K562 (cell line): ENCODE data around the gene REG3G. TPM values are rescaled to one million over a fixed set of nuclear protein-coding genes. Genes with fewer than 3 reads are reported as not detected.
A peak's percentile ranks its signal among the peaks of the same experiment; 100 is the strongest.

ENCODE experiments used
- ATAC-seq: fragments of 200-7000 bp; cut with Tn5 transposase; 3 replicates; pipeline ENCODE4 v1.9.1; 2020; ENCODE audit warnings: moderate library complexity
- BruUV-seq: library from RNA; stranded (reverse); fragments of 400-500 nt; replicated peaks from 2 replicates; lab custom pipeline; 2021; lab: Mats Ljungman, UMichigan
- CTCF ChIA-PET: fragments of 300-600 bp; formaldehyde crosslinking; extraction: SDS; loops from one replicate; lab custom pipeline; 2021; ENCODE audit warnings: low intra/inter-chr PET ratio; lab: Yijun Ruan, JAX
- POLR2A ChIA-PET: fragments of 300-600, 350-650 bp; sonication (Branson Sonifier 250); formaldehyde crosslinking; extraction: SDS; loops from one replicate; lab custom pipeline; 2021; ENCODE audit warnings: antibody characterized with exemption, inconsistent platforms; lab: Yijun Ruan, JAX
- DNase-seq, 4 experiments: peaks; one replicate each; pipeline versions ENCODE4 v3.0.0 to v3.0.0-alpha.2; 2011 to 2018; ENCODE audit warnings: low spot score in 3 of 4, mixed read lengths in 3 of 4; ENCODE audit errors: extremely low read depth in 1 of 4
- FAIRE-seq: peaks from 2 replicates; lab custom pipeline; 2011; peaks lifted over from hg19 to GRCh38; lab: Jason Lieb, UNC
- H2AFZ ChIP-seq: 2 replicates; pipeline ENCODE4 v1.6.0; 2011; ENCODE audit warnings: low read depth, low read length, control low read depth, inconsistent platforms
- H3K27ac ChIP-seq: fragments of 200-600 bp; 3 replicates; pipeline ENCODE4 v1.8.0; 2011; ENCODE audit warnings: low read depth, mild to moderate bottlenecking, control low read depth, inconsistent platforms, low read length, moderate library complexity, mixed read lengths; ENCODE audit errors: extremely low read depth
- H3K27me3 ChIP-seq, 2 experiments: fragments of 300-600 bp in 1 of 2; 2 replicates in 1 of 2; 3 replicates in 1 of 2; pipeline versions ENCODE4 v1.6.0 to v1.8.0; 2011; ENCODE audit warnings: inconsistent platforms in 2 of 2, low read length in 2 of 2, mild to moderate bottlenecking in 1 of 2, mixed read lengths in 1 of 2, moderate library complexity in 1 of 2; ENCODE audit not compliant: control insufficient read depth in 2 of 2, insufficient read depth in 2 of 2
- H3K36me3 ChIP-seq: fragments of 300-600 bp; 3 replicates; pipeline ENCODE4 v1.8.0; 2011; ENCODE audit warnings: mild to moderate bottlenecking, low read length, inconsistent platforms; ENCODE audit not compliant: control insufficient read depth, insufficient read depth
- H3K4me1 ChIP-seq, 2 experiments: fragments of 200-600 bp in 1 of 2; replicated peaks in 1 of 2; 2 replicates in 1 of 2; 3 replicates in 1 of 2; pipeline versions ENCODE4 v1.5.1 to v1.8.0; 2011; ENCODE audit warnings: inconsistent platforms in 2 of 2, low read length in 2 of 2, mild to moderate bottlenecking in 1 of 2, mixed read lengths in 1 of 2, moderate library complexity in 1 of 2; ENCODE audit not compliant: control insufficient read depth in 2 of 2, insufficient read depth in 2 of 2
- H3K4me2 ChIP-seq: 2 replicates; pipeline ENCODE4 v1.6.1; 2011; ENCODE audit warnings: low read length, control low read depth, inconsistent platforms, mixed read lengths; ENCODE audit not compliant: insufficient read depth
- H3K4me3 ChIP-seq: fragments of 200-600 bp; sonication (generic), shearing (Covaris generic); 2 replicates; pipeline ENCODE4 v1.5.1; 2016; ENCODE audit warnings: control low read depth, inconsistent platforms
- H3K79me2 ChIP-seq: fragments of 200-600 bp; 3 replicates; pipeline ENCODE4 v1.8.0; 2011; ENCODE audit warnings: low read length, inconsistent platforms; ENCODE audit not compliant: control insufficient read depth, insufficient read depth
- H3K9ac ChIP-seq, 2 experiments: 2 replicates each; pipeline versions ENCODE4 v1.6.0 to v1.6.1; 2011; ENCODE audit warnings: low read depth in 2 of 2, low read length in 2 of 2, control low read depth in 1 of 2, inconsistent platforms in 1 of 2, mild to moderate bottlenecking in 1 of 2, mixed read lengths in 1 of 2; ENCODE audit not compliant: insufficient read depth in 1 of 2
- H3K9me1 ChIP-seq: one replicate; pipeline ENCODE4 v1.6.0; 2011; ENCODE audit warnings: inconsistent platforms, mild to moderate bottlenecking, low read length, moderate library complexity; ENCODE audit not compliant: control insufficient read depth, insufficient read depth
- H3K9me3 ChIP-seq: replicated peaks from 2 replicates; pipeline ENCODE4 v1.5.1; 2011; ENCODE audit warnings: low read depth, low read length, inconsistent platforms; ENCODE audit not compliant: control insufficient read depth, insufficient read depth
- H4K20me1 ChIP-seq: replicated peaks from 2 replicates; pipeline ENCODE4 v1.6.1; 2011; ENCODE audit warnings: low read length, inconsistent platforms, mixed read lengths; ENCODE audit not compliant: control insufficient read depth, insufficient read depth
- ARHGAP35 ChIP-seq: fragments of 450-650 bp; IDR thresholded peaks from 2 replicates; pipeline ENCODE4 v1.6.1; 2018; ENCODE audit not compliant: partially characterized antibody
- BRF1 ChIP-seq: IDR thresholded peaks from 3 replicates; pipeline ENCODE4 v1.6.1; 2011; ENCODE audit warnings: borderline replicate concordance, mild to moderate bottlenecking; ENCODE audit not compliant: insufficient read length; ENCODE audit errors: extremely low read depth
- ETV5 ChIP-seq: sonication (generic); formaldehyde crosslinking; IDR thresholded peaks from 2 replicates; pipeline ENCODE4 v1.4.0; 2020; ENCODE audit warnings: low read depth, mild to moderate bottlenecking, missing genetic modification reagents
- HDGF ChIP-seq: fragments of 450-650 bp; IDR thresholded peaks from 2 replicates; pipeline ENCODE4 v1.6.1; 2016
- MAFF ChIP-seq: IDR thresholded peaks from 2 replicates; pipeline ENCODE4 v1.6.1; 2012; ENCODE audit warnings: low read length, improper control_type of control experiment
- SAFB ChIP-seq: fragments of 200-400 bp; formaldehyde crosslinking; IDR thresholded peaks from 2 replicates; pipeline ENCODE4 v1.6.1; 2017; ENCODE audit warnings: low read depth, low read length, borderline replicate concordance
- SIN3A ChIP-seq, 2 experiments: fragments of 150-350 bp in 1 of 2; IDR thresholded peaks; 2 replicates each; pipeline ENCODE4 v1.6.1; 2011 to 2016; ENCODE audit warnings: borderline replicate concordance in 2 of 2, low read depth in 2 of 2, low read length in 2 of 2, mild to moderate bottlenecking in 2 of 2, moderate library complexity in 2 of 2; ENCODE audit not compliant: control insufficient read depth in 1 of 2
- SMAD1 ChIP-seq: fragments of 150-350 bp; IDR thresholded peaks from 2 replicates; pipeline ENCODE4 v1.6.1; 2014; ENCODE audit warnings: low read length, low read depth; ENCODE audit not compliant: partially characterized antibody
- SPI1 ChIP-seq: IDR thresholded peaks from 2 replicates; pipeline ENCODE4 v1.6.1; 2011; ENCODE audit warnings: low read depth, low read length, control low read depth, borderline replicate concordance
- SRSF7 ChIP-seq: fragments of 200-400 bp; formaldehyde crosslinking; optimal IDR thresholded peaks from 2 replicates; pipeline ENCODE3; 2017; ENCODE audit warnings: mild to moderate bottlenecking, low read depth, low read length
- XRCC4 ChIP-seq: IDR thresholded peaks from one replicate; pipeline ENCODE4 v1.6.1; 2011; ENCODE audit not compliant: insufficient read depth, insufficient read length; ENCODE audit errors: extremely low read depth
- ZBTB43 ChIP-seq: sonication (generic); formaldehyde crosslinking; IDR thresholded peaks from 2 replicates; pipeline ENCODE4 v1.8.0; 2023; ENCODE audit warnings: mild to moderate bottlenecking, missing genetic modification reagents
- ZNF23 ChIP-seq: fragments of 250-450 bp; sonication (Bioruptor Pico); IDR thresholded peaks from 2 replicates; pipeline ENCODE4 v1.4.0; 2020; ENCODE audit warnings: mild to moderate bottlenecking
- ZNF253 ChIP-seq: fragments of 250-450 bp; sonication (Bioruptor Pico); conservative IDR thresholded peaks from 2 replicates; pipeline ENCODE4 v1.6.1; 2021; ENCODE audit warnings: mild to moderate bottlenecking
- ZNF583 ChIP-seq: fragments of 250-450 bp; sonication (Bioruptor Pico); IDR thresholded peaks from 2 replicates; pipeline ENCODE4 v1.4.0; 2020
- ZZZ3 ChIP-seq: fragments of 450-650 bp; IDR thresholded peaks from 2 replicates; pipeline ENCODE4 v1.6.1; 2016; ENCODE audit warnings: antibody characterized with exemption, mild to moderate bottlenecking, moderate library complexity
- WGBS: fragments of 100-300 bp; shearing (Covaris generic); methylation state at CpG from one replicate; pipeline ENCODE4 v1.1.6; 2016; ENCODE audit warnings: low coverage, mixed read lengths; ENCODE audit not compliant: insufficient coverage; ENCODE audit errors: missing lambda C conversion rate; 5-methylcytosine and 5-hydroxymethylcytosine counted together
- in situ Hi-C: fragments of 300-500 bp; cut with MboI; formaldehyde crosslinking; loops from 4 replicates; pipeline ENCODE4 v1.15.0; 2018; ENCODE audit warnings: inconsistent platforms, mixed read lengths
- intact Hi-C: fragments of 100-400 bp; cut with micrococcal nuclease; formaldehyde crosslinking; loops from 2 replicates; pipeline ENCODE4 v1.14.2; 2022
- polyA plus RNA-seq, 8 experiments: library from polyadenylated mRNA; depleted of rRNA in 4 of 8; stranded (reverse) in 5 of 8; unstranded in 3 of 8; fragments of >200 nt; fragmentation: Nextera tagmentation in 2 of 8; fragmentation: Illumina TruSeq in 1 of 8; extraction: Ambion mirVana in 2 of 8; extraction: Trizol in 1 of 8; gene quantifications; 2 replicates each; pipeline versions ENCODE4 v1.2.1 to v1.2.3, GENCODE V29; 2011 to 2014; ENCODE audit warnings: inconsistent platforms in 1 of 8, missing spikeins in 1 of 8
- total RNA-seq, 7 experiments: library from RNA; depleted of rRNA in 6 of 7; stranded (reverse); fragments of >200 nt in 6 of 7; fragmentation: Illumina TruSeq in 2 of 7; extraction: Trizol in 2 of 7; gene quantifications; 2 replicates each; pipeline versions ENCODE4 v1.2.1 to v1.2.3, GENCODE V29; 2011 to 2021; ENCODE audit warnings: low replicate concordance in 1 of 7

The REG3G gene
- total and polyA plus RNA-seq, 9 of the 15 experiments (the other 6 are each of a cell fraction or from before 2014, with no cell fraction given), result not detected

GRCh38 chr2:79009388-79009787 is 16.1 kb upstream of the REG3G start (continued):
- TF ChIP-seq ZNF23 (CRISPR knock-in tag), result no peak
- no peak for TF ChIP-seq MAFF

GRCh38 chr2:79011496-79011895 is 14.0 kb upstream of the REG3G start:
- no peaks in the 10 kb centered on the region for H3K27me3 ChIP-seq
- intact Hi-C loops (no loop called here), in situ Hi-C loops (no loop called here)
- no peak overlapping the region for H3K4me2 ChIP-seq
- no peaks in the 10 kb centered on the region for H3K36me3 ChIP-seq
- DNase-seq (no peak), FAIRE-seq (no peak), ATAC-seq (no peak)
- no peaks in the 10 kb centered on the region for H4K20me1 ChIP-seq
- no peaks in the 10 kb centered on the region for H3K4me1 ChIP-seq
- no peak overlapping the region for H3K27ac ChIP-seq
- no peaks in the 10 kb centered on the region for H3K79me2 ChIP-seq
- no peak overlapping the region for H3K4me3 ChIP-seq
- 2% methylated on average over 4 of the region's 4 CpGs for WGBS
- no peak overlapping the region for H2AFZ ChIP-seq
- CTCF ChIA-PET, result no interaction called here
- no TSS peak for BruUV-seq
- no peak overlapping the region for H3K9ac ChIP-seq
- no peaks in the 10 kb centered on the region for H3K9me3 ChIP-seq
- H3K9me1 ChIP-seq, result no peaks in the 10 kb centered on the region
- POLR2A ChIA-PET, result interaction anchor here (0.6 kb wide), 1 partner anchor 10 kb away, joined by 3 read pairs; no protein-coding TSS in a partner anchor
- TF ChIP-seq ETV5 (no peak), SPI1 (0 out of 2 replicates have a peak, but pooled peaks have one; percentile 3)

- no peak for DNase-seq
- POLR2A ChIA-PET, result interaction anchor here (0.6 kb wide), 1 partner anchor 109 kb away, joined by 3 read pairs; no protein-coding TSS in a partner anchor
- no peak for FAIRE-seq
- Histone ChIP-seq H3K9ac (no peak overlapping the region), H3K27me3 (no peaks in the 10 kb centered on the region), H4K20me1 (no peaks in the 10 kb centered on the region), H3K4me3 (no peak overlapping the region), H3K4me2 (no peak overlapping the region), H3K9me1 (no peaks in the 10 kb centered on the region), H3K4me1 (no peaks in the 10 kb centered on the region), H3K36me3 (no peaks in the 10 kb centered on the region), H2AFZ (no peak overlapping the region), H3K9me3 (no peaks in the 10 kb centered on the region), H3K79me2 (no peaks in the 10 kb centered on the region), H3K27ac (no peak overlapping the region)
- ATAC-seq, result no peak
- intact Hi-C loops (no loop called here), in situ Hi-C loops (no loop called here)
- CTCF ChIA-PET, result no interaction called here
- 0% methylated on average over 6 of the region's 6 CpGs for WGBS
- no TSS peak for BruUV-seq
- TF ChIP-seq ZBTB43 (no peak), ZNF253 (CRISPR knock-in tag) (no peak), SAFB (no peak), ZZZ3 (no peak), SIN3A (IDR thresholded peaks at IDR 0.05; ENCODE audit: borderline replicate concordance in 2 of 2, control insufficient read depth in 1 of 2, low read depth in 2 of 2, low read length in 2 of 2) (no peak), SMAD1 (no peak), ARHGAP35 (no peak), XRCC4 (no peak), ZNF583 (no peak), BRF1 (no peak), SRSF7 (no peak), HDGF (no peak)
Observed at GRCh38 chr2:79013629-79014028, 11.9 kb upstream of the REG3G start.
